HEK293T (cell line): Measurements from ENCODE around the gene FRYL.

Source experiments
- BHLHE40 ChIP-seq: fragments of 450-650 bp; IDR thresholded peaks from 2 replicates; pipeline ENCODE4 v1.6.1; 2016; ENCODE audit warnings: mild to moderate bottlenecking, moderate library complexity, borderline replicate concordance
- ELF4 ChIP-seq: fragments of 450-650 bp; IDR thresholded peaks from 2 replicates; pipeline ENCODE4 v1.6.1; 2017; ENCODE audit warnings: antibody characterized with exemption
- FOXK2 ChIP-seq: fragments of 450-650 bp; IDR thresholded peaks from 2 replicates; pipeline ENCODE4 v1.6.1; 2016; ENCODE audit warnings: mild to moderate bottlenecking
- FOXM1 ChIP-seq: fragments of 450-650 bp; IDR thresholded peaks from 2 replicates; pipeline ENCODE4 v1.6.1; 2017; ENCODE audit warnings: mild to moderate bottlenecking, borderline replicate concordance
- L3MBTL2 ChIP-seq: fragments of 450-650 bp; conservative IDR thresholded peaks from 2 replicates; pipeline ENCODE4 v1.6.1; 2016; ENCODE audit warnings: mild to moderate bottlenecking
- SP1 ChIP-seq: fragments of 450-650 bp; IDR thresholded peaks from 2 replicates; pipeline ENCODE4 v1.6.1; 2017
- TARDBP ChIP-seq: fragments of 450-650 bp; IDR thresholded peaks from 2 replicates; pipeline ENCODE4 v1.6.1; 2016
- ZNF384 ChIP-seq: fragments of 450-650 bp; IDR thresholded peaks from 2 replicates; pipeline ENCODE4 v1.6.1; 2016
- TF ChIP-seq, protein P1 (sequence below): fragments of 450-650 bp; IDR thresholded peaks from 2 replicates; pipeline ENCODE4 v1.6.1; 2016

DNA sequence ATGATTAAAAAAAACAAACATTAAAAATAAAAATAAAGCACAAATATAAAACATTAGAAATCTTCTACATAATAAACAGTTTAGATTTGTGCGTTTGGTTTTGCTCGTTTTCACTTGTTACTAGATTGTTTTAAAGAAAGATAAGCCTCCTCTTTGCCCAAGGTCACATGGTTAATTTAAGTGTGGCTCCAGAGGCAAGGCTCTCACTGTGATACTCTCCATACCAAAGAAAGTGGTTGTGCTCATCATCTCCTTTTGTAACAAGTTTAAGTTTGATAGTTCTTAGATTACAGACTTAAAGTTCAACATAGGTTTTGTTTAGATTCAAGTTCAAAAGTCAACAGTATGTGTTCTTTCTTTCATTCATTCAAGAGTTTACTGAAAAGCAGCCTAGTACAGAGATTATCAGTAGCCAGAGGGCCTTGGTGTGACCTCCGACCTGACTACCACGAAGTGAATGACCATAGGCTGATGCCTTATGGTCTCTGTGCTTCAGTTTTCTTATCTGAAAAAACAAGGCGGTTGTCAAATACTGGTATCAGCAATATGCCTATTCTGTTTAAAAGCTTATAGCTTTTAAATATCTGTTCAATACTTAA is 156.8 kb downstream of the FRYL start:
- TF ChIP-seq SP1 (no peak), ZNF384 (no peak), FOXK2 (no peak), L3MBTL2 (no peak), ELF4 (no peak), TARDBP (no peak), FOXM1 (no peak), BHLHE40 (no peak)
- TF ChIP-seq, protein P1, sequence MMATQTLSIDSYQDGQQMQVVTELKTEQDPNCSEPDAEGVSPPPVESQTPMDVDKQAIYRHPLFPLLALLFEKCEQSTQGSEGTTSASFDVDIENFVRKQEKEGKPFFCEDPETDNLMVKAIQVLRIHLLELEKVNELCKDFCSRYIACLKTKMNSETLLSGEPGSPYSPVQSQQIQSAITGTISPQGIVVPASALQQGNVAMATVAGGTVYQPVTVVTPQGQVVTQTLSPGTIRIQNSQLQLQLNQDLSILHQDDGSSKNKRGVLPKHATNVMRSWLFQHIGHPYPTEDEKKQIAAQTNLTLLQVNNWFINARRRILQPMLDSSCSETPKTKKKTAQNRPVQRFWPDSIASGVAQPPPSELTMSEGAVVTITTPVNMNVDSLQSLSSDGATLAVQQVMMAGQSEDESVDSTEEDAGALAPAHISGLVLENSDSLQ: no peak
